BLaER1 treated with 17β-estradiol and CSF1 and Interleukin-3, amounts not matched to agents 10 nM and 100 nM (cell line): ENCODE measurements around the gene ADAMTSL1.
A peak's percentile ranks its signal among the peaks of the same experiment; 100 is the strongest.

Experiments
- H3K27ac ChIP-seq, 11 experiments: shearing (Covaris generic); formaldehyde crosslinking; 2 replicates each; pipeline ENCODE4 v1.8.1; 2022
- H3K27me3 ChIP-seq, 11 experiments: shearing (Covaris generic); formaldehyde crosslinking; 2 replicates each; pipeline ENCODE4 v1.8.1; 2022
- H3K36me3 ChIP-seq, 11 experiments: shearing (Covaris generic); formaldehyde crosslinking; 2 replicates each; pipeline ENCODE4 v1.8.1; 2022
- H3K4me1 ChIP-seq, 10 experiments: shearing (Covaris generic); formaldehyde crosslinking; 2 replicates each; pipeline ENCODE4 v1.8.1; 2022
- H3K4me2 ChIP-seq, 11 experiments: shearing (Covaris generic); formaldehyde crosslinking; 2 replicates each; pipeline ENCODE4 v1.8.1; 2022
- H3K4me3 ChIP-seq, 10 experiments: shearing (Covaris generic); formaldehyde crosslinking; 2 replicates each; pipeline ENCODE4 v1.8.1; 2022
- H3K9ac ChIP-seq, 11 experiments: shearing (Covaris generic); formaldehyde crosslinking; 2 replicates each; pipeline ENCODE4 v1.8.1; 2022
- H3K9me3 ChIP-seq, 11 experiments: shearing (Covaris generic); formaldehyde crosslinking; replicated peaks in 1 of 11; 2 replicates each; pipeline ENCODE4 v1.8.1; 2022
- H4K20me1 ChIP-seq, 11 experiments: shearing (Covaris generic); formaldehyde crosslinking; 2 replicates each; pipeline ENCODE4 v1.8.1; 2022
- Cebpa-rat ChIP-seq, 11 experiments: shearing (Covaris generic); IDR thresholded peaks; 2 replicates each; pipeline ENCODE4 v1.8.1; 2022

Gene ADAMTSL1

GRCh38 chr9:18881758-18882157 is 407.8 kb downstream of the ADAMTSL1 start:
- Histone ChIP-seq H3K9ac (no peak overlapping the region), H3K27me3 (no peaks in the 10 kb centered on the region), H3K4me3 (no peak overlapping the region), H3K27ac (no peak overlapping the region), H4K20me1 (no peaks in the 10 kb centered on the region), H3K4me1 (no peaks in the 10 kb centered on the region), H3K36me3 (no peaks in the 10 kb centered on the region), H3K4me2 (no peak overlapping the region), H3K9me3 (peaks cover 17 to 43% (median 32%) of the 10 kb centered on the region in 11 experiments)
- no peak for TF ChIP-seq Cebpa-rat (IDR thresholded peaks at IDR 0.05)

GRCh38 chr9:18887546-18887945 is 413.6 kb downstream of the ADAMTSL1 start:
- no peaks in the 10 kb centered on the region for H4K20me1 ChIP-seq
- no peaks in the 10 kb centered on the region for H3K27me3 ChIP-seq
- no peak overlapping the region for H3K27ac ChIP-seq
- 0 out of 20 replicates have a peak, but pooled peaks cover 0 to 7% (median 0%) of the 10 kb centered on the region in 10 experiments for H3K4me1 ChIP-seq
- no peak overlapping the region for H3K4me2 ChIP-seq
- no peaks in the 10 kb centered on the region for H3K36me3 ChIP-seq
- H3K4me3 ChIP-seq, result no peak overlapping the region
- H3K9me3 ChIP-seq, result peaks cover 12 to 32% (median 21%) of the 10 kb centered on the region in 11 experiments
- H3K9ac ChIP-seq, result no peak overlapping the region
- no peak for TF ChIP-seq Cebpa-rat (IDR thresholded peaks at IDR 0.05)

- Histone ChIP-seq H3K27ac (no peak overlapping the region), H3K4me3 (no peak overlapping the region), H3K9ac (no peak overlapping the region), H4K20me1 (no peaks in the 10 kb centered on the region), H3K4me2 (no peak overlapping the region), H3K9me3 (peaks cover 4 to 27% (median 14%) of the 10 kb centered on the region in 11 experiments), H3K36me3 (no peaks in the 10 kb centered on the region), H3K4me1 (0 out of 20 replicates have a peak, but pooled peaks cover 0 to 7% (median 0%) of the 10 kb centered on the region in 10 experiments), H3K27me3 (no peaks in the 10 kb centered on the region)
- no peak for TF ChIP-seq Cebpa-rat (IDR thresholded peaks at IDR 0.05)
These were observed 414.3 kb downstream of the ADAMTSL1 start for GRCh38 chr9:18888290-18888689.

- no peaks in the 10 kb centered on the region for H3K27me3 ChIP-seq
- TF ChIP-seq Cebpa-rat (IDR thresholded peaks at IDR 0.05), result no peak
- H3K4me2 ChIP-seq, result no peak overlapping the region
These were observed 415.6 kb downstream of the ADAMTSL1 start for GRCh38 chr9:18889550-18889949.

GRCh38 chr9:18890372-18890771 is 416.4 kb downstream of the ADAMTSL1 start:
- H3K27ac ChIP-seq, result no peak overlapping the region
- peaks cover 3 to 22% (median 9%) of the 10 kb centered on the region in 11 experiments for H3K9me3 ChIP-seq
- 0 out of 22 replicates have a peak overlapping the region, but pooled peaks of 1 of the 11 experiments have one; percentile 7 for H3K4me2 ChIP-seq
- no peak for TF ChIP-seq Cebpa-rat (IDR thresholded peaks at IDR 0.05)
- H3K4me1 ChIP-seq, result 0 out of 20 replicates have a peak, but pooled peaks cover 0 to 7% (median 0%) of the 10 kb centered on the region in 10 experiments
- H3K36me3 ChIP-seq, result no peaks in the 10 kb centered on the region
- H4K20me1 ChIP-seq, result no peaks in the 10 kb centered on the region
- H3K27me3 ChIP-seq, result no peaks in the 10 kb centered on the region
- H3K4me3 ChIP-seq, result no peak overlapping the region
- H3K9ac ChIP-seq, result no peak overlapping the region

More at GRCh38 chr9:18889550-18889949, 415.6 kb downstream of the ADAMTSL1 start:
- no peak overlapping the region for H3K4me3 ChIP-seq
- 0 out of 20 replicates have a peak, but pooled peaks cover 0 to 7% (median 0%) of the 10 kb centered on the region in 10 experiments for H3K4me1 ChIP-seq
- H3K36me3 ChIP-seq, result no peaks in the 10 kb centered on the region
- no peak overlapping the region for H3K9ac ChIP-seq
- H4K20me1 ChIP-seq, result no peaks in the 10 kb centered on the region
- H3K9me3 ChIP-seq, result peaks cover 0 to 22% (median 2%) of the 10 kb centered on the region in 11 experiments; a peak in 11 of 22 replicates
- H3K27ac ChIP-seq, result no peak overlapping the region

- peaks cover 0 to 16% (median 8%) of the 10 kb centered on the region in 10 experiments; a peak in 16 of 20 replicates for H3K4me1 ChIP-seq
- H3K36me3 ChIP-seq, result no peaks in the 10 kb centered on the region
- no peak overlapping the region for H3K27ac ChIP-seq
- no peak for TF ChIP-seq Cebpa-rat (IDR thresholded peaks at IDR 0.05)
- no peak overlapping the region for H3K9ac ChIP-seq
- H3K9me3 ChIP-seq, result peaks cover 20 to 39% (median 26%) of the 10 kb centered on the region in 11 experiments
- no peaks in the 10 kb centered on the region for H4K20me1 ChIP-seq
- H3K4me3 ChIP-seq, result no peak overlapping the region
- H3K27me3 ChIP-seq, result no peaks in the 10 kb centered on the region
- H3K4me2 ChIP-seq, result no peak overlapping the region
These were observed 418.2 kb downstream of the ADAMTSL1 start for GRCh38 chr9:18891946-18892670.

GRCh38 chr9:18893046-18893445 is 419.1 kb downstream of the ADAMTSL1 start:
- H3K27me3 ChIP-seq, result no peaks in the 10 kb centered on the region
- H3K4me3 ChIP-seq, result no peak overlapping the region
- no peak overlapping the region for H3K9ac ChIP-seq
- H3K9me3 ChIP-seq, result peaks cover 26 to 46% (median 33%) of the 10 kb centered on the region in 11 experiments
- TF ChIP-seq Cebpa-rat (IDR thresholded peaks at IDR 0.05), result no peak
- H4K20me1 ChIP-seq, result no peaks in the 10 kb centered on the region
- no peak overlapping the region for H3K4me2 ChIP-seq
- no peak overlapping the region for H3K27ac ChIP-seq
- peaks cover 0 to 20% (median 11%) of the 10 kb centered on the region in 10 experiments; a peak in 16 of 20 replicates for H3K4me1 ChIP-seq
- H3K36me3 ChIP-seq, result no peaks in the 10 kb centered on the region

GRCh38 chr9:18893491-18893890 is 419.5 kb downstream of the ADAMTSL1 start:
- no peak for TF ChIP-seq Cebpa-rat (IDR thresholded peaks at IDR 0.05)
- H3K4me3 ChIP-seq, result no peak overlapping the region
- no peaks in the 10 kb centered on the region for H4K20me1 ChIP-seq
- H3K27ac ChIP-seq, result no peak overlapping the region
- peaks cover 26 to 46% (median 33%) of the 10 kb centered on the region in 11 experiments for H3K9me3 ChIP-seq
- no peak overlapping the region for H3K4me2 ChIP-seq
- H3K9ac ChIP-seq, result no peak overlapping the region
- H3K4me1 ChIP-seq, result peaks cover 0 to 20% (median 11%) of the 10 kb centered on the region in 10 experiments; a peak in 16 of 20 replicates
- no peaks in the 10 kb centered on the region for H3K36me3 ChIP-seq
- H3K27me3 ChIP-seq, result no peaks in the 10 kb centered on the region

- H4K20me1 ChIP-seq, result no peaks in the 10 kb centered on the region
- no peak overlapping the region for H3K9ac ChIP-seq
- no peak for TF ChIP-seq Cebpa-rat (IDR thresholded peaks at IDR 0.05)
- H3K4me2 ChIP-seq, result peak overlapping the region in 4 of 11 experiments; percentile 31 to 57 (median 40); a peak in 4 of 22 replicates
- H3K36me3 ChIP-seq, result no peaks in the 10 kb centered on the region
- H3K4me3 ChIP-seq, result 0 out of 20 replicates have a peak overlapping the region, but pooled peaks of 1 of the 10 experiments have one; percentile 21
- no peaks in the 10 kb centered on the region for H3K27me3 ChIP-seq
- H3K27ac ChIP-seq, result peak overlapping the region in 7 of 11 experiments; percentile 23 to 75 (median 66); a peak in 10 of 22 replicates
- H3K4me1 ChIP-seq, result peaks cover 0 to 13% (median 11%) of the 10 kb centered on the region in 10 experiments; a peak in 16 of 20 replicates
- peaks cover 26 to 61% (median 35%) of the 10 kb centered on the region in 11 experiments for H3K9me3 ChIP-seq
These were observed 422.1 kb downstream of the ADAMTSL1 start for GRCh38 chr9:18896004-18896403.
